Suprapubic skin (tissue), 3 donors: Measurements from ENCODE around the gene ANXA2R.
"Not testable (repeated sequence)": the region's sequence is repeated elsewhere in the genome, so short reads cannot be mapped to it uniquely, and the experiment has no call there.

Source experiments
- POLR2A ChIP-seq, 2 donors: fragments of 450-650 bp; IDR thresholded peaks; one replicate each; pipeline ENCODE4 v1.6.1; 2017; ENCODE audit warnings: antibody characterized with exemption in 2 of 2, mild to moderate bottlenecking in 2 of 2, moderate library complexity in 2 of 2
- TF ChIP-seq, protein P1 (sequence below), 2 donors: fragments of 200-600 bp in 1 of 2; fragments of 450-650 bp in 1 of 2; sonication (generic) in 1 of 2; IDR thresholded peaks; one replicate each; pipeline ENCODE4 v1.5.1; 2016 to 2019; ENCODE audit warnings: antibody characterized with exemption in 2 of 2, mild to moderate bottlenecking in 1 of 2, moderate library complexity in 1 of 2

DNA sequence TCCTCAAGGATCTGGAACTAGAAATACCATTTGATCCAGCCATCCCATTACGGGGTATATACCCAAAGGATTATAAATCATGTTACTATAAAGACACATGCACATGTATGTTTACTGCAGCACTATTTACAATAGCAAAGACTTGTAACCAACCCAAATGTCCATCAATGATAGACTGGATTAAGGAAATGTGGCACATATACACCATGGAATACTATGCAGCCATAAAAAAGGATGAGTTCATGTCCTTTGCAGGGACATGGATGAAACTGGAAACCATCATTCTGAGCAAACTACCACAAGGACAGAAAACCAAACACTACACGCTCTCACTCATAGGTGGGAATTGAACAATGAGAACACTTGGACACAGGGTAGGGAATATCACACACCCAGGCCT, 19.9 kb upstream of the ANXA2R start:
- TF ChIP-seq, protein P1, sequence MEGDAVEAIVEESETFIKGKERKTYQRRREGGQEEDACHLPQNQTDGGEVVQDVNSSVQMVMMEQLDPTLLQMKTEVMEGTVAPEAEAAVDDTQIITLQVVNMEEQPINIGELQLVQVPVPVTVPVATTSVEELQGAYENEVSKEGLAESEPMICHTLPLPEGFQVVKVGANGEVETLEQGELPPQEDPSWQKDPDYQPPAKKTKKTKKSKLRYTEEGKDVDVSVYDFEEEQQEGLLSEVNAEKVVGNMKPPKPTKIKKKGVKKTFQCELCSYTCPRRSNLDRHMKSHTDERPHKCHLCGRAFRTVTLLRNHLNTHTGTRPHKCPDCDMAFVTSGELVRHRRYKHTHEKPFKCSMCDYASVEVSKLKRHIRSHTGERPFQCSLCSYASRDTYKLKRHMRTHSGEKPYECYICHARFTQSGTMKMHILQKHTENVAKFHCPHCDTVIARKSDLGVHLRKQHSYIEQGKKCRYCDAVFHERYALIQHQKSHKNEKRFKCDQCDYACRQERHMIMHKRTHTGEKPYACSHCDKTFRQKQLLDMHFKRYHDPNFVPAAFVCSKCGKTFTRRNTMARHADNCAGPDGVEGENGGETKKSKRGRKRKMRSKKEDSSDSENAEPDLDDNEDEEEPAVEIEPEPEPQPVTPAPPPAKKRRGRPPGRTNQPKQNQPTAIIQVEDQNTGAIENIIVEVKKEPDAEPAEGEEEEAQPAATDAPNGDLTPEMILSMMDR (IDR thresholded peaks at IDR 0.05), result not testable (repeated sequence)
- TF ChIP-seq POLR2A (IDR thresholded peaks at IDR 0.05), result not testable (repeated sequence)
